K562 (cell line): ENCODE measurements around the gene CFD. TPM values are rescaled to one million over a fixed set of nuclear protein-coding genes. Genes with fewer than 3 reads are reported as not detected.
A peak's percentile ranks its signal among the peaks of the same experiment; 100 is the strongest.

ENCODE experiments used
- ATAC-seq: fragments of 200-7000 bp; cut with Tn5 transposase; 3 replicates; pipeline ENCODE4 v1.9.1; 2020; ENCODE audit warnings: moderate library complexity
- BruUV-seq: library from RNA; stranded (reverse); fragments of 400-500 nt; replicated peaks from 2 replicates; lab custom pipeline; 2021; lab: Mats Ljungman, UMichigan
- CTCF ChIA-PET: fragments of 300-600 bp; formaldehyde crosslinking; extraction: SDS; loops from one replicate; lab custom pipeline; 2021; ENCODE audit warnings: low intra/inter-chr PET ratio; lab: Yijun Ruan, JAX
- POLR2A ChIA-PET: fragments of 300-600, 350-650 bp; sonication (Branson Sonifier 250); formaldehyde crosslinking; extraction: SDS; loops from one replicate; lab custom pipeline; 2021; ENCODE audit warnings: antibody characterized with exemption, inconsistent platforms; lab: Yijun Ruan, JAX
- DNase-seq, 4 experiments: peaks; one replicate each; pipeline versions ENCODE4 v3.0.0 to v3.0.0-alpha.2; 2011 to 2018; ENCODE audit warnings: low spot score in 3 of 4, mixed read lengths in 3 of 4; ENCODE audit errors: extremely low read depth in 1 of 4
- FAIRE-seq: peaks from 2 replicates; lab custom pipeline; 2011; peaks lifted over from hg19 to GRCh38; lab: Jason Lieb, UNC
- H2AFZ ChIP-seq: 2 replicates; pipeline ENCODE4 v1.6.0; 2011; ENCODE audit warnings: low read depth, low read length, control low read depth, inconsistent platforms
- H3K27ac ChIP-seq: fragments of 200-600 bp; 3 replicates; pipeline ENCODE4 v1.8.0; 2011; ENCODE audit warnings: low read depth, mild to moderate bottlenecking, control low read depth, inconsistent platforms, low read length, moderate library complexity, mixed read lengths; ENCODE audit errors: extremely low read depth
- H3K27me3 ChIP-seq, 2 experiments: fragments of 300-600 bp in 1 of 2; 2 replicates in 1 of 2; 3 replicates in 1 of 2; pipeline versions ENCODE4 v1.6.0 to v1.8.0; 2011; ENCODE audit warnings: inconsistent platforms in 2 of 2, low read length in 2 of 2, mild to moderate bottlenecking in 1 of 2, mixed read lengths in 1 of 2, moderate library complexity in 1 of 2; ENCODE audit not compliant: control insufficient read depth in 2 of 2, insufficient read depth in 2 of 2
- H3K36me3 ChIP-seq: fragments of 300-600 bp; 3 replicates; pipeline ENCODE4 v1.8.0; 2011; ENCODE audit warnings: mild to moderate bottlenecking, low read length, inconsistent platforms; ENCODE audit not compliant: control insufficient read depth, insufficient read depth
- H3K4me1 ChIP-seq, 2 experiments: fragments of 200-600 bp in 1 of 2; replicated peaks in 1 of 2; 2 replicates in 1 of 2; 3 replicates in 1 of 2; pipeline versions ENCODE4 v1.5.1 to v1.8.0; 2011; ENCODE audit warnings: inconsistent platforms in 2 of 2, low read length in 2 of 2, mild to moderate bottlenecking in 1 of 2, mixed read lengths in 1 of 2, moderate library complexity in 1 of 2; ENCODE audit not compliant: control insufficient read depth in 2 of 2, insufficient read depth in 2 of 2
- H3K4me2 ChIP-seq: 2 replicates; pipeline ENCODE4 v1.6.1; 2011; ENCODE audit warnings: low read length, control low read depth, inconsistent platforms, mixed read lengths; ENCODE audit not compliant: insufficient read depth
- H3K4me3 ChIP-seq: fragments of 200-600 bp; sonication (generic), shearing (Covaris generic); 2 replicates; pipeline ENCODE4 v1.5.1; 2016; ENCODE audit warnings: control low read depth, inconsistent platforms
- H3K79me2 ChIP-seq: fragments of 200-600 bp; 3 replicates; pipeline ENCODE4 v1.8.0; 2011; ENCODE audit warnings: low read length, inconsistent platforms; ENCODE audit not compliant: control insufficient read depth, insufficient read depth
- H3K9ac ChIP-seq, 2 experiments: 2 replicates each; pipeline versions ENCODE4 v1.6.0 to v1.6.1; 2011; ENCODE audit warnings: low read depth in 2 of 2, low read length in 2 of 2, control low read depth in 1 of 2, inconsistent platforms in 1 of 2, mild to moderate bottlenecking in 1 of 2, mixed read lengths in 1 of 2; ENCODE audit not compliant: insufficient read depth in 1 of 2
- H3K9me1 ChIP-seq: one replicate; pipeline ENCODE4 v1.6.0; 2011; ENCODE audit warnings: inconsistent platforms, mild to moderate bottlenecking, low read length, moderate library complexity; ENCODE audit not compliant: control insufficient read depth, insufficient read depth
- H3K9me3 ChIP-seq: replicated peaks from 2 replicates; pipeline ENCODE4 v1.5.1; 2011; ENCODE audit warnings: low read depth, low read length, inconsistent platforms; ENCODE audit not compliant: control insufficient read depth, insufficient read depth
- H4K20me1 ChIP-seq: replicated peaks from 2 replicates; pipeline ENCODE4 v1.6.1; 2011; ENCODE audit warnings: low read length, inconsistent platforms, mixed read lengths; ENCODE audit not compliant: control insufficient read depth, insufficient read depth
- CBFA2T3 ChIP-seq: fragments of 450-650 bp; IDR thresholded peaks from 2 replicates; pipeline ENCODE4 v1.6.1; 2017
- EGR1 ChIP-seq: fragments of 450-650 bp; conservative IDR thresholded peaks from 2 replicates; pipeline ENCODE4 v1.6.1; 2017; ENCODE audit warnings: mild to moderate bottlenecking
- ESRRB ChIP-seq: fragments of 250-450 bp; sonication (Bioruptor Pico); IDR thresholded peaks from 2 replicates; pipeline ENCODE4 v1.5.0; 2020; ENCODE audit warnings: mild to moderate bottlenecking, moderate library complexity, borderline replicate concordance
- EZH2 ChIP-seq: IDR thresholded peaks from 2 replicates; pipeline ENCODE4 v1.6.1; 2012; ENCODE audit warnings: low read depth, mild to moderate bottlenecking, inconsistent platforms, low read length, borderline replicate concordance
- HEY1 ChIP-seq: fragments of 250-450 bp; sonication (Bioruptor Pico); IDR thresholded peaks from 2 replicates; pipeline ENCODE4 v1.5.0; 2020; ENCODE audit warnings: mild to moderate bottlenecking, moderate library complexity, borderline replicate concordance
- HMG20B ChIP-seq: fragments of 250-450 bp; sonication (Bioruptor Pico); IDR thresholded peaks from 2 replicates; pipeline ENCODE4 v1.5.0; 2021; ENCODE audit warnings: mild to moderate bottlenecking
- KAT7 ChIP-seq: sonication (generic); formaldehyde crosslinking; IDR thresholded peaks from 2 replicates; pipeline ENCODE4 v1.8.0; 2022; ENCODE audit warnings: missing genetic modification reagents, mild to moderate bottlenecking, borderline replicate concordance
- MBD2 ChIP-seq: sonication (generic); IDR thresholded peaks from 2 replicates; pipeline ENCODE4 v1.6.1; 2016; ENCODE audit warnings: low read depth, borderline replicate concordance
- MEIS2 ChIP-seq: fragments of 450-650 bp; IDR thresholded peaks from 2 replicates; pipeline ENCODE4 v1.6.1; 2014; ENCODE audit warnings: mild to moderate bottlenecking; ENCODE audit not compliant: partially characterized antibody
- NR3C1 ChIP-seq: sonication (generic); formaldehyde crosslinking; IDR thresholded peaks from 2 replicates; pipeline ENCODE4 v1.8.1; 2022; ENCODE audit warnings: missing genetic modification reagents
- POLR2A ChIP-seq: fragments of 450-650 bp; conservative IDR thresholded peaks from 2 replicates; pipeline ENCODE4 v1.6.1; 2016
- POLR2G ChIP-seq: fragments of 200-400 bp; formaldehyde crosslinking; IDR thresholded peaks from 2 replicates; pipeline ENCODE4 v1.6.1; 2017; ENCODE audit warnings: low read depth, mild to moderate bottlenecking, antibody characterized with exemption, low read length, moderate library complexity
- PTTG1 ChIP-seq: fragments of 450-650 bp; IDR thresholded peaks from 2 replicates; pipeline ENCODE4 v1.6.1; 2016; ENCODE audit warnings: low read depth, mild to moderate bottlenecking, missing genetic modification characterization, missing compliant biosample characterization
- RBBP5 ChIP-seq: fragments of 200-600 bp; sonication (generic); IDR thresholded peaks from 2 replicates; pipeline ENCODE4 v1.6.1; 2012; ENCODE audit warnings: borderline replicate concordance, mild to moderate bottlenecking, low read length, control low read depth, inconsistent platforms; ENCODE audit not compliant: insufficient read depth, poor library complexity, severe bottlenecking
- STAG1 ChIP-seq: sonication (generic); formaldehyde crosslinking; IDR thresholded peaks from 2 replicates; pipeline ENCODE4 v1.5.0; 2020; ENCODE audit warnings: missing genetic modification reagents, borderline replicate concordance
- XRCC5 ChIP-seq: fragments of 200-400 bp; formaldehyde crosslinking; IDR thresholded peaks from 2 replicates; pipeline ENCODE4 v1.6.1; 2017; ENCODE audit warnings: low read depth, mild to moderate bottlenecking, low read length
- ZBTB9 ChIP-seq: fragments of 450-650 bp; formaldehyde crosslinking; IDR thresholded peaks from 2 replicates; pipeline ENCODE4 v1.4.0; 2020; ENCODE audit warnings: mild to moderate bottlenecking, moderate library complexity
- ZNF23 ChIP-seq: fragments of 250-450 bp; sonication (Bioruptor Pico); IDR thresholded peaks from 2 replicates; pipeline ENCODE4 v1.4.0; 2020; ENCODE audit warnings: mild to moderate bottlenecking
- WGBS: fragments of 100-300 bp; shearing (Covaris generic); methylation state at CpG from one replicate; pipeline ENCODE4 v1.1.6; 2016; ENCODE audit warnings: low coverage, mixed read lengths; ENCODE audit not compliant: insufficient coverage; ENCODE audit errors: missing lambda C conversion rate; 5-methylcytosine and 5-hydroxymethylcytosine counted together
- in situ Hi-C: fragments of 300-500 bp; cut with MboI; formaldehyde crosslinking; loops from 4 replicates; pipeline ENCODE4 v1.15.0; 2018; ENCODE audit warnings: inconsistent platforms, mixed read lengths
- intact Hi-C: fragments of 100-400 bp; cut with micrococcal nuclease; formaldehyde crosslinking; loops from 2 replicates; pipeline ENCODE4 v1.14.2; 2022
- polyA plus RNA-seq, 8 experiments: library from polyadenylated mRNA; depleted of rRNA in 4 of 8; stranded (reverse) in 5 of 8; unstranded in 3 of 8; fragments of >200 nt; fragmentation: Nextera tagmentation in 2 of 8; fragmentation: Illumina TruSeq in 1 of 8; extraction: Ambion mirVana in 2 of 8; extraction: Trizol in 1 of 8; gene quantifications; 2 replicates each; pipeline versions ENCODE4 v1.2.1 to v1.2.3, GENCODE V29; 2011 to 2014; ENCODE audit warnings: inconsistent platforms in 1 of 8, missing spikeins in 1 of 8
- total RNA-seq, 7 experiments: library from RNA; depleted of rRNA in 6 of 7; stranded (reverse); fragments of >200 nt in 6 of 7; fragmentation: Illumina TruSeq in 2 of 7; extraction: Trizol in 2 of 7; gene quantifications; 2 replicates each; pipeline versions ENCODE4 v1.2.1 to v1.2.3, GENCODE V29; 2011 to 2021; ENCODE audit warnings: low replicate concordance in 1 of 7
- TF ChIP-seq, protein P1 (sequence below): fragments of 450-650 bp; IDR thresholded peaks from 2 replicates; pipeline ENCODE4 v1.6.1; 2014; ENCODE audit warnings: low read depth, mild to moderate bottlenecking, moderate library complexity, borderline replicate concordance
- TF ChIP-seq, protein P2 (sequence below): fragments of 250-450 bp; sonication (Bioruptor Pico); IDR thresholded peaks from 2 replicates; pipeline ENCODE4 v1.4.0; 2020

CFD gene
- total and polyA plus RNA-seq, 9 of the 15 experiments (the other 6 are each of a cell fraction or from before 2014, with no cell fraction given), result 0.52 to 59.4 (median 7.6) TPM

DNA sequence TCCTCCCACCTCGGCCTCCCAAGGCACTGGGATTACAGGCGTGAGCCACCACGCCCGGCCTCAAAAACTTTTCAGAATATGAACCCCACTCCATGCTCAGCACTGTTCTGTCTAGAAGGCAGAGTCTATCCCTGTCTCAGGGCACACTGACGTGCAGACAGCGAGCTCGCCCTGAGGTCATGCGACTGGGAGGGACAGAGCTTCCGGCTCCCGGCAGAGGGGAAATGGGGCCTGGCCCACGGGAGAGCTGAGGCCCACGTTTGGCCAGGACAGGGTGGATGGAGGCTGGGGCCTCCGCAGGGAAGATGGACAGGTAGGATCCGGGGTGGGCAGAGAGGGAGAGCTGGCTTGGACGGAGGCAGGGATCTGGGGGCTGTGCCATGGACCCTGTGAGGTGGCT is 34.6 kb upstream of the CFD start:
- BruUV-seq, result no TSS peak
- Histone ChIP-seq H3K27ac (peak overlapping the region; percentile 39; the same call in 1 of the 3 replicates), H3K27me3 (no peaks in the 10 kb centered on the region), H2AFZ (no peak overlapping the region), H3K9ac (peak overlapping the region in 1 of 2 experiments; percentile 86; a peak in 2 of 4 replicates), H3K79me2 (peaks cover 22% of the 10 kb centered on the region; the same call in 2 of the 3 replicates), H4K20me1 (no peaks in the 10 kb centered on the region), H3K4me2 (no peak overlapping the region), H3K36me3 (no peaks in the 10 kb centered on the region), H3K9me3 (no peaks in the 10 kb centered on the region), H3K4me3 (no peak overlapping the region), H3K9me1 (no peaks in the 10 kb centered on the region), H3K4me1 (peaks cover 15 to 71% of the 10 kb centered on the region in 2 experiments)
- intact Hi-C loops, result no loop called here
- POLR2A ChIA-PET, result interaction anchor here (0.6 to 2.4 kb wide), 2 partner anchors 24 to 168 kb away, joined by 3 to 9 read pairs; no protein-coding TSS in a partner anchor
- ATAC-seq (no peak), DNase-seq (no peak), FAIRE-seq (no peak)
- WGBS, result 75% methylated on average over 15 of the region's 15 CpGs
- CTCF ChIA-PET, result no interaction called here
- in situ Hi-C loops, result no loop called here
- TF ChIP-seq MBD2, result no peak
- no peak for TF ChIP-seq ZNF23
- TF ChIP-seq HEY1 (CRISPR knock-in tag), result no peak
- no peak for TF ChIP-seq KAT7 (CRISPR knock-in tag)
- no peak for TF ChIP-seq CBFA2T3
- TF ChIP-seq PTTG1, result no peak
- TF ChIP-seq RBBP5, result no peak
- TF ChIP-seq ZBTB9 (CRISPR knock-in tag), result no peak
- TF ChIP-seq POLR2G, result 0 out of 2 replicates have a peak, but pooled peaks have one; percentile 43
- TF ChIP-seq MEIS2, result no peak
- no peak for TF ChIP-seq HMG20B (CRISPR knock-in tag)
- TF ChIP-seq EGR1, result no peak
- TF ChIP-seq, protein P1, sequence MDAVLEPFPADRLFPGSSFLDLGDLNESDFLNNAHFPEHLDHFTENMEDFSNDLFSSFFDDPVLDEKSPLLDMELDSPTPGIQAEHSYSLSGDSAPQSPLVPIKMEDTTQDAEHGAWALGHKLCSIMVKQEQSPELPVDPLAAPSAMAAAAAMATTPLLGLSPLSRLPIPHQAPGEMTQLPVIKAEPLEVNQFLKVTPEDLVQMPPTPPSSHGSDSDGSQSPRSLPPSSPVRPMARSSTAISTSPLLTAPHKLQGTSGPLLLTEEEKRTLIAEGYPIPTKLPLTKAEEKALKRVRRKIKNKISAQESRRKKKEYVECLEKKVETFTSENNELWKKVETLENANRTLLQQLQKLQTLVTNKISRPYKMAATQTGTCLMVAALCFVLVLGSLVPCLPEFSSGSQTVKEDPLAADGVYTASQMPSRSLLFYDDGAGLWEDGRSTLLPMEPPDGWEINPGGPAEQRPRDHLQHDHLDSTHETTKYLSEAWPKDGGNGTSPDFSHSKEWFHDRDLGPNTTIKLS, result no peak
- TF ChIP-seq EZH2, result no peak
- no peak for TF ChIP-seq ESRRB (CRISPR knock-in tag)
- TF ChIP-seq, protein P2, sequence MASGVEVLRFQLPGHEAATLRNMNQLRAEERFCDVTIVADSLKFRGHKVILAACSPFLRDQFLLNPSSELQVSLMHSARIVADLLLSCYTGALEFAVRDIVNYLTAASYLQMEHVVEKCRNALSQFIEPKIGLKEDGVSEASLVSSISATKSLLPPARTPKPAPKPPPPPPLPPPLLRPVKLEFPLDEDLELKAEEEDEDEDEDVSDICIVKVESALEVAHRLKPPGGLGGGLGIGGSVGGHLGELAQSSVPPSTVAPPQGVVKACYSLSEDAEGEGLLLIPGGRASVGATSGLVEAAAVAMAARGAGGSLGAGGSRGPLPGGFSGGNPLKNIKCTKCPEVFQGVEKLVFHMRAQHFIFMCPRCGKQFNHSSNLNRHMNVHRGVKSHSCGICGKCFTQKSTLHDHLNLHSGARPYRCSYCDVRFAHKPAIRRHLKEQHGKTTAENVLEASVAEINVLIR (CRISPR knock-in tag), result no peak
- no peak for TF ChIP-seq POLR2A
- no peak for TF ChIP-seq STAG1 (CRISPR knock-in tag)
- TF ChIP-seq XRCC5, result no peak
- no peak for TF ChIP-seq NR3C1
